Lower leg skin (tissue), 3 donors: ENCODE results near the gene AAGAB.

Source experiments
- CTCF ChIP-seq, 3 donors: fragments of 450-650 bp; IDR thresholded peaks; one replicate each; pipeline ENCODE4 v1.5.1; 2016; ENCODE audit warnings: antibody characterized with exemption in 3 of 3, mild to moderate bottlenecking in 3 of 3, moderate library complexity in 2 of 3
- POLR2A ChIP-seq, 2 donors: fragments of 450-650 bp; IDR thresholded peaks; one replicate each; pipeline ENCODE4 v1.6.1; 2016 to 2017; ENCODE audit warnings: antibody characterized with exemption in 2 of 2, mild to moderate bottlenecking in 1 of 2, moderate library complexity in 1 of 2

- TF ChIP-seq CTCF (IDR thresholded peaks at IDR 0.05) (no peak), POLR2A (IDR thresholded peaks at IDR 0.05) (no peak)
Observed at GRCh38 chr15:67195305-67195704, 59.2 kb downstream of the AAGAB start.
